GM21526 (cell line): Measurements from ENCODE around the gene EFHC1.

Experiments used
- ATAC-seq: cut with Tn5 transposase; IDR thresholded peaks from one replicate; pipeline ENCODE4 v1.9.1; 2021; ENCODE audit warnings: moderate library complexity; ENCODE audit not compliant: unreplicated experiment, low FRiP score

EFHC1 gene

DNA sequence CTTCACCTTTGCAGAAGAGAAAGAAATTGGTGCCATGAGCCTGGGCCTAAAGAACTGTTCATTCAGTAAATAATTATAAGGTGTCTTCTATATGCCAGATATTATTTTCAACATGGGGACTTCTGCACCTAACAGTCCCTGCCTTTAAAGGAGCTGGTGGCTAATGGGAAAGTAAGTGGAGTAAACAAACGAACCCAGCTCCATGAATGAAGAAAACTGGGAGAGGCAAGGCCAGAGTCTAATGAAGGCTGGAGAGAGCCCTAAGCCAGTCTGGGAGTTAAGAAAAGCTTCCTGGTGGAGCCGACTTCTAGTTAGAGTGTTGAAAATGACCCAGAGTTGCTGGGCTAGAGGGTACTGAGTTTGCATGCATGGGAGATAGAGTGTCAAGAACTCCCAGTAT lies 24.2 kb upstream of the EFHC1 start:
- no peak for ATAC-seq

DNA sequence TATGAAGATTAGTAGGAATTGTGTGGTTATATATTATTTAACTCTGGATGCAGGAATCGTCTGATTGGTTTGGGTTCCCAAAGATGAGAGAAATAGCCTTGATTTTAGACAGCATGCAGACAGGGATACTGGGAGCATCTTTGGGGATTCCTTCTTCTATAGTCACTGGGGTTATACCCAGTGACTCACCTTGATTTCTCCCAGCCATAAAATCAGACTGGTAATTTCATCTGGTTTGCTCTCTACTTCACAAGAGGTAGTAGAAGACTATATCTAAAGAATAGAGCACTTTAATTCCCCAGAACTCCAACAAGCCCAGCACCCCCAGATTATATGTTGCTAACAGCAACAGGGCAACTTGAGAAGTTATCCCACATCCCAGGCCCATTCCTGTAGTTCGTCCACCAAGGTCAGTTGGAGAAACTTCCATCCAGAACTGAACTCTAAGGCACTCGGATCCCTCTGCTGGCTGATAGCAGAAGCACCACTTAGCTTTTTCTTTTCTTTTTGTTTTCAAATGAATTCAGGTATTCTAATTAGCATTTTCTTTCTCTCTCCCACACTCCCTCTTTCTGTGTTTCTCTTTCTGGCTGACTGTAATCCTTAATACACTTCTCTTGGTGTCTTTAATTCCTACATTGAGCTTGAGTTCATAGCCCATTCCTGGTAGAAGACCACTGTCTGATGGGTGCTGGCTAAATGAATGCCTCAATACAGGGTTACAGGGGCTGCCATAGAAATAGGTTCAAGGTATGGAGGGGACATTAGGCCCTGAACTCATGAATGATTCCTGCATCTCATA lies 20.4 kb upstream of the EFHC1 start:
- peak; percentile 45 for ATAC-seq

DNA sequence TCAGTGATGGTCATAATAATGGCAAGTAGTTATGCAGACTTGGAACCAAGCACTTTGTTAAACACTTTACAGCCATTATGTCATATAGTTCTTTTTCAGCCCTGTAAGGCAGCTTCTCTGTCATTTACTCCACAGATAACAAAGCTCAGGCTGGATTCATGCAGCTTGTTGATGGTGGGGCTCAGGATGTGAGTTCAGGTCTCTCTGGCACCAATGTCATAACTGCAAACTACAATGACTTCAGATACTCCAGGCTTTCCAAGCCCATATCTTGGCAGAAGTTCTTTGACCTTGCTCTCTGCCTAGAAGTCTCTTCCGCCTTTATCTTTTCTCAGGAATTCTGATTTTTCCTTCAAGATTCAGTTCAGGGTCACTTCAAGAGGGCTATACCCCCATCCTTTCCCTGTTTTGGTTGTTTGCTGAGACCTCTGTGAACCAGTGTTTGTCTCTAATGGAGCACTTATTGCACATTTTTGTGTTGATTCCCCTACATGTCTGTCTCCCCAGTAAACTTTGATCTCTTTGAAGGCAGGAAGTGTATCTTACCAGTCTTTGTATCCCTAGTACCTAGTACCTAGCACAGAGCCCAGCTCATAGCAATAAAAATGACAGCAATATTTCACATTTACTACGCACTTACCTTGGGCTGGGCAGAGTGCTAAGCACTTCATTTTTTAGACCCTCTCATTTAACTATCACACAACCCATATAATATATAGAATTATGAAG lies 19.7 kb upstream of the EFHC1 start:
- no peak for ATAC-seq

- no peak for ATAC-seq
These were observed 17.1 kb upstream of the EFHC1 start for GRCh38 chr6:52403086-52403485.

- ATAC-seq = no peak
These were observed 16.5 kb upstream of the EFHC1 start for GRCh38 chr6:52403627-52404026.

GRCh38 chr6:52405243-52405642 lies 14.9 kb upstream of the EFHC1 start:
- ATAC-seq = no peak

GRCh38 chr6:52407467-52407866 lies 12.7 kb upstream of the EFHC1 start:
- ATAC-seq = no peak

- ATAC-seq = no peak
These were observed 10.6 kb upstream of the EFHC1 start for GRCh38 chr6:52409499-52409898.

DNA sequence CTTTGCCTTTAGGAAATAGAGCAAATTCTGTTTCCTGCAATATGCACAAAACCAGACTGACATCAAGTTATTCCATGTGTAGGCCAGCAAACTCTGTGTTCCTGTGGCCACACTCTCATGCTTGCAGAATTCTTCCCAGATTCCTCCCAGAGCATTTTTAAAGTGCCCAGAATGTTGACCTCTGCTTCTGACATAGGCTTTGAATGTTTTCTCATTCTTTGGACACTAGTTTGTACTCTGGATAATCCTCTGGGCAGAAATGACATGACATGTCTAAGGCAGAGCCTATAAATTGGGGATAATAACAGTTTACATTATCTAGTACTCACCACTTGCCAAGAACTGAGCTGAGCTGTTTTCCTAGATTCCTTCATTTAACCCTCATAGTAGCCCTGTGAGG lies 9.2 kb upstream of the EFHC1 start:
- no peak for ATAC-seq

DNA sequence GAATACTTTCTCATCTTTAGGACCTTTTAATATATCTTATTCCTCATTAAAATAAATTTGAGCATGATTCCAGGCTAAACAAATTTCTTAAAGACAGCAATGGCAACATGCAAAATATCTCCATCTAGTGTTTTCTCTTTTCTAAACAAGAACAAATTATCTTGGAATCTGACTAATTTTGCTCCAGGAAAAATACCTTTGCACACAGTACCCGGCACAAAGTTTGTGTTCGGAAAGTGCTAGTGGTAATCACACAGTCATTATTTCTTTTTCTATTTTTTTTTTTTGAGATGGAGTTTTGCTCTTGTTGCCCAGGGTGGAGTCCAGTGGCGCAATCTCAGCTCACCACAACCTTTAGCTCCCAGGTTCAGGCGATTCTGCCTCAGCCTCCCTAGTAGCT lies 8.2 kb upstream of the EFHC1 start:
- ATAC-seq = no peak

DNA sequence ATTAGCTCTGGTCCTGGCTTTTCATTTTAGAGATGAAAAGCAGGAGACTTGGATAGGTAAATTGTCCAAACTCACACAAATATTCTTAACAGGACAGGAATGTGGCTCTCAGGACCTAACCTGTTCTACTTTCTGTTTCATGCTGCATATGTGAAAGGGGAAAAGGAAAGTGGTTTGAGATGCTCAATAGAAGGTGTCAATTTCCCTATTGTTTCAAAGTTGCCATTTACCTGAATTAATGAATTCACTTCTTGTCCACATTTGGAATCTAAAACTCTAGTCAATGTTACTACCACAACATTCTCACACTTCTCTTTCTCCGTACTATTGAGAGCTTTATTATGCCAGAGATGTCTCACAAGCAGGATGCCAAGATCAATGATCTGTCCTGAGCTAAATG lies 4.8 kb upstream of the EFHC1 start:
- no peak for ATAC-seq

DNA sequence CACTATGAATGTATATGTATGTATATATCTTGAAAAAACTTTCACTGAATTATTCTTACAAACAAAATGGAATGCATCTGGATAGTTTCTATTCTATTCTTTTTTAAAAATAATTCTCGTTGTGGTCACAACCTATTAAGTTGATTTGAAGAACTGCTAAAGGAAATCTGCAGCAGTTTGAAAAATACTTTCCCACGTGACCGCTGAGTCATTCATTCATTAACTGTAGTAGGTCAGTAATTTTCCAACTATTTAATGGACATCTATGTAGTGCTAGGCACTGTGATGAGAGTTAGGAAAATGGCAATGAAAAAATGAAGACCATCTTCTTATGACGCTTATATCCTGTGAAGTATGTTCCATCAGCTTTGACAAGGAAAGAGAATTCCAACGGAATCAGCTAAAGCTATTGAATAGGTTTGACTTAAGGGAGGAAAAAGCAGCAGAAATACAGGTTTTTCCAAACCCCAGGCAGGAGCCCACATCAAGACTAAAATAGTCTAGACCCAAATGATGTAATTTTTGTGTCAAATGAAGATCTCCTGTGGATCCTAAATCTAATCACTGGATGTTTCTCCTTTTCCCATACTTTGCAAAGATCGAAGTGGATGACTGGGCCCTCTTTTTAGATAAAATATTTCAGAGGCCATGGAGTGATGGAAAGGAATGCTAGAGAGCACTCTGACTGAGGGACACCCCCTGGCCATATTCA lies 4.1 kb upstream of the EFHC1 start:
- ATAC-seq = no peak

- ATAC-seq = no peak
These were observed 3.5 kb upstream of the EFHC1 start for GRCh38 chr6:52416629-52417151.

GRCh38 chr6:52417675-52418111 lies 2.4 kb upstream of the EFHC1 start:
- no peak for ATAC-seq

- ATAC-seq = no peak
These were observed 1.5 kb upstream of the EFHC1 start for GRCh38 chr6:52418606-52419005.

DNA sequence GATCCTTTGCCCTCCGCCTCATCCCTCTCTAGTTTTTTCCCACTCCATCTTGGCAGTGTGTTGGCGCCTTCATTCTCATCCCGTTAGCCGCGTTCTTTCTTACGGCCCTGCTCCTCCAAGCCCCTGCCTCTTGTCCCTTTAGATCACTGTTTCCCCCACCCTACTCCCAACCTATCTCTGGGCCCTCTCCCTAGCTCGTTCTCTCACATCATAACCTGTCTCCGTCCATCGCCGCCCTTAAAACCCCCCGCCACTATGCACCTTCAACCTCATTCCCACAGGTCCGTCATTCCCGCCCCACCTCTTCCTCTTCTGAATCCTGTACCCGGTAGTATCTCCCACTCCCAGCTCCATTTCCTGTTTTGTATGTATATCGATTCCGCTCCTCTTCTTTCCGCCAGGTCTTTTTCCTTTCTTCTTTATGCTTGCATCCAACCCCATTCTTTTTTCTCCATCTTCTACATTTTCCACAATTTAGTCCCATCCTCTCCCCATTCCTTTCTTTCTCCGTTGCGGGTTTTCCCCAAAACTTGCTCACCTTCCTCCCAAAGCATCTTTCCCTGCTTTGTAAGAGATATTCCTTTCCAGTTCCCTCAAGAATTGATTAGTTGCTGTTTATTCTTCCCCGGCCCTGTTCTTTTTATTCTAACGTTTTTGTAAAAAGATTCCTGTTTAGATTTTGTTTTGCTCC lies 671 bp downstream of the EFHC1 start:
- no peak for ATAC-seq

- no peak for ATAC-seq
These were observed 2.0 kb downstream of the EFHC1 start for GRCh38 chr6:52422156-52422555.

DNA sequence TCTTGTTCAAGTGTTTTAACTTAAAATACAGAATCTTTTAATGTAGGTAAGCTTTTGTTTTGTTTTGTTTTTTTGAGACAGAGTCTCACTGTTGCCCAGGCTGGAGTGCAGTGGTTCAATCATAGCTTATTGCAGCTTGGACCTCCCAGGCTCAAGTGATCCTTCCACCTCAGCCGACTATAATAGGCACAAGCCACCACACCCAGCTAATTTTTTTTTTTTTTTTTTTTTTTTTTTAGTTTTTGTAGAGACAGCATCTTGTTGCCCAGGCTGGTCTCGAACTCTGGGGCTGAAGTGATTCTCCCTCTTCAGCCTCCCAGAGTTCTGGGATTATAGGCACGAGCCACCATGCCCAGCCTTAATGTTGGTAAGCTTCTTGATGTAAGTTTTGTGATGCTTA lies 3.3 kb downstream of the EFHC1 start:
- no peak for ATAC-seq

GRCh38 chr6:52423971-52424381 lies 3.8 kb downstream of the EFHC1 start:
- no peak for ATAC-seq

- no peak for ATAC-seq
These were observed 4.4 kb downstream of the EFHC1 start for GRCh38 chr6:52424513-52424912.

DNA sequence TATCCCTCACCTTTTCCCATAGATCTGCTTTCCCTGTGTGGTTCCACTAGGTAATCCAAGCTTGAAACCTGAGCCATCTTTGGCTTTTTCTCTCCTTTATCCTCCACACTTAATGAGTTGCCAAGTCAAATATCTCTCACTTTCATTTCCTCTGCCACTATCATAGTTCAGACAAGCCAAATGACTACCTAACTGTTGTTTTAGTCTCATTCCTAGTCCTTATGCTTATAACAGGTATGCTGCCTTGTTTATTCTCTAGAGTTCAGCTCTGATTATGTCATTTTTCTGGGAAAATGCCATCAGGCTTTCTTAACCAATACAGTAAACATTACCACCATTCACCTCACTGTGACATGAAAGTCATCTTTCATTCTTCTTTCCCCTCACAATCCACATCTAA lies 6.5 kb downstream of the EFHC1 start:
- no peak for ATAC-seq
